HG02642 (cell line): ENCODE measurements around the gene RHOD.

Experiments used
- ATAC-seq: cut with Tn5 transposase; IDR thresholded peaks from one replicate; pipeline ENCODE4 v1.9.1; 2021; ENCODE audit warnings: mild to moderate bottlenecking; ENCODE audit not compliant: unreplicated experiment, poor library complexity

RHOD gene

DNA sequence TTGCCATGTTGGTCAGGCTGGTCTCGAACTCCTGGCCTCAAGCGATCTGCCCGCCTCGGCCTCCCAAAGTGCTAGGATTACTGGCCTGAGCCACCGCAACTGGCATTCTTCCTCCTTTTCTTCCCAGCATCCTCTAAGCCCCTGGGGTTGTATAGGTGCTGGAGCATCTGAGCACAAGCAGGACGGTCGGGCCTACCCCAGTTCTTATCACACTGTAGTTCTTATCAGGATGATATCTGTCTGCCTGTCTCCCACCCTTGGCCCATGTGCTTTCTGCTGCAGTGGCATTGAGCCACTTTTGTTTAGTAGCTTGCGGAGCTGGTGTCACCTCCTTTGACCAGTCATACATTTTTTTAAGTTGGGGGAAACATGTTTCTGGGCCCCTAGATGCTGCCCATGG, 1.9 kb downstream of the RHOD start:
- no peak for ATAC-seq

DNA sequence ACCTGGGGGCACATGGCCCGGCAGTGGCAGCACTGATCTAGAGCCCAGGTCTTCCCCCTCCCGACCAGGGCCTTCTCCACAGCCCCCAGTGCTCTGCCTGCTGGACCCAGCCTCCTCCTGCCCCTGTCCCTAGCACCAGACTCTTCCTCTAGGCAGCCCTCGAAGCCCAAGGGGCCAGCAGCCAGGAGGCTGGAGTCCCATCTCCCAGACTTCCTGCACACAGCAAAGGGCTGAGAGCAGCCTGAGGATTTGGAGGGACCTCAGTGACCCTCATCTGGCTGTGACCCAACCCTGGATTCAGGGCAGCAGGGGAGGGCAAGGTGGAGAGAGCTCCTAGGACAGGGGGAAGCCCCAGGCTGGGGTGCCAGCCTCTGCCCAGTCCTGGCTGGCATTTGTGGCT, 3.0 kb downstream of the RHOD start:
- no peak for ATAC-seq

DNA sequence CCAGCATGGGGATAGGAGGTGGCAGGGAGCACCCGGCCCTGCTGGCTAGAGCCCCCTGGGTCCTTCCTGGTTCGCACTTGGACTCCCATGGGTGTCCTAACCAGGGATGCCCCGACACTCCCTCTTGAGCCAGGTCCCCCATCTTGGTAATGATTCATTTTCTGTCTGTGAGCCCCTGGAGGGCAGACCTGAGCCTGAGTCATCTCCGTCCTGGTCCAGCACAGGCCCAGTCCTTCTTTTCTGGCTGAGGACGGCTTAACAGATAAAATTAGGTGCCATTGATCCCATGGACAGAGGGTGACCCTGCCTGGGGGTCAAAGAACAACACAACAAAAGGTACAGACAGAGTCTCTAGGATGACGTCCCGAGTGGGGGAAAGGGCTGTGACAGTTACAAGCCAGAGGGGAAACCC, 3.5 kb downstream of the RHOD start:
- ATAC-seq: no peak

DNA sequence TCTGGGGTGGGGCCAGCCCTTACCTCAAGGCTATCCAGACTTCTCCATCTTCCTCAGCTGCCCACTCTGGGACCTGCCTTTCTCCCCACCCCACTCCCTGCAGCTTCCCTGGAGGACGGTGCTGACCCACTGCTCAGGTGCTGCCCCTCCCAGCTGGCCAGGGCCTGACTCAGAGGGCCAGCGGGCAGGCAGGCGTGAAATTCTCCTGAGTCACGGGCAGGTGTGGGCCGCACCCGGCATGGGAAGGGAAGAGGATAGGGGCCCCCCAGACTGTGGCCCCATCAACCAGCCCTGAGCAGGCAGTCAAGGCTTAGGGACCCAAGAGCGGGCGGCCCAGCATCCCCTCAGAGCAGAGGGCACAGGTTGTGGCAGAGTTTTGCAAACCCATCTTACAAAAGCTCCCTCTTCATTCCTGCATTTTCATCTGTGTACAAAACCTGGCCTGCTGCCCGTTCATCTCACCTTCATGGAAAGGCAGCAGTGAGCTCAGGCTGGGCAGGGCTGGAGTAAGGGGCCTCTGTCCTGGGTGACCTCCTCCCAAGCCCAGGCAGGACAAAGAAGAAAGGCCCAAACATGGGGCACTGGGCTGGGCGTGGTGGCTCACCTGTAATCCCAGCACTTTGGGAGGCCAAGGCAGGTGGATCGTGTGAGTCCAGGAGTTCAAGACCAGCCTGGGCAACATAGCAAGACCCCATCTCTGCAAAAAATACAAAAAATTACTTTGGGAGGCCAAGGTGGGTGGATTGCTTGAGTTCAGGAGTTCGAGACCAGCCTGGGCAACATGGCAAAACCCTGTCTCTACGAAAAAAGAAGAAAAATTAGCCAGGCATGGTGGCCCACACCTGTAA, 6.1 kb downstream of the RHOD start:
- no peak for ATAC-seq

DNA sequence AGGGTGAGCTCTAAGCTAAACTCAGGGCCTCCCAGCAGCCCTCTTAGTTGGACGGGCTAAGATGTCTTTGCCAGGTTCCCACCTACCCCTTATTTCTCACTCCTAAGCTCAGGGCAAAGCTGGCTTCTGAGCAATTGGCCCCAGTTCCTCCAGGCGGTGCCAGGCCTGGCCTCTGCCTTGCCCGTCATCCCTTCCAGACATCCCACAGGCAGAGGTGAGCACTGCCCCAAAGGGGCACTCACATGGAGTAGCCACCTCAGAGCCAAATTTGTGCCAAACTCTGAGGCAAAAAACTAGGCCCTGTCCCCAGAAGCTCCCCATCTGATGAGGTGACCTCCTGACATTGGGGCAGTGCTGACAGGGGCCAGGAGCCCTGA, 9.7 kb downstream of the RHOD start:
- ATAC-seq: no peak

DNA sequence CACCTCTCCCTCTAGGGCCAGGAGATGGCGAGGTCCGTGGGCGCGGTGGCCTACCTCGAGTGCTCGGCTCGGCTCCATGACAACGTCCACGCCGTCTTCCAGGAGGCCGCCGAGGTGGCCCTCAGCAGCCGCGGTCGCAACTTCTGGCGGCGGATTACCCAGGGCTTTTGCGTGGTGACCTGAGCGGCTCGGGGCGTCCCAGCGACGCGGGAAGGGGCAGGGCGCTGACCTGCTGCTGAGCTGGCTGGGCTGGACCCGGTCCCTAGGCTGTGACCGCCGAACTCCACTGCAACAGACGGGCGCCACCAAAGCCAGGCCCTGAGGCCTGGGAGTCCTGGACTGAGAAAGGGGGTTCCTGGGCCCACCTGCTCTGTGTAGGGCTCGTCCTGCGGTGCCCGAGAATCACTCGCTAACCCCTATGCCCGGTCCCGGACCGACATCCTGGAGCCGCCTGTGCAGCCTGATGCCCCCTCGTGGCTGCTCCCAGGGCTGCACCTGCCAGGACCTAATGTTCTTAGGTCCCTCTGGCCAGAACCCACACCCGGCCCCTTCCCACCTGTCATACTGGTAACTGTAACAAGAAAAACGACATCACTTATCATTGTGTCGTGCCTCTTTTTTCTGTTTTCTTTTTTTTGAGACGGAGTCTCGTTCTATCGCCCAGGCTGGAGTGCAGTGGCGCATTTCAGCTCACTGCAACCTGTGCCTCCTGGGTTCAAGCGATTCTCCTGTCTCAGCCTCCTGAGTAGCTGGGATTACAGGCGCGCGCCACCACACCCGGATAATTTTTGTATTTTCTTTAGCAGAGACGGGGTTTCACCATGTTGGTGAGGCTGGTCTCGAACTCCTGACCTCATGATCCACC, 15.0 kb downstream of the RHOD start:
- ATAC-seq: no peak

DNA sequence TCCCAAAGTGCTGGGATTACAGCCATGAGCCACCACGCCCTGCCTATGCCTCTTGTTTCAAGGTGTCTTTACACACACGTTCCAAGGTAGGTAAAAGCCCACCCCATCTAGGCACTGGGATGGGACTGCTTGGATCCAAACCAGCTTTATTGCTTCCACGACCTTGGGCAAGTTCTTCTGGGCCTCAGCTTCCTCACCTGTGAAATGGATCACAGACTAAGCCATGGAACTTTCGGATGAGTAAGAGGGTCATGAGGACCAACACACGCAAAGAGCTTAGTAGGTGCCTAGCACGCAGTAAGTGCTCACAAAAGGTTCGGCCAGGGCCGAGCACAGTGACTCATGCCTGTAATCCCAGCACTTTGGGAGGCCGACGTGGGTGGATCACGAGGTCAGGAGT, 15.6 kb downstream of the RHOD start:
- no peak for ATAC-seq

DNA sequence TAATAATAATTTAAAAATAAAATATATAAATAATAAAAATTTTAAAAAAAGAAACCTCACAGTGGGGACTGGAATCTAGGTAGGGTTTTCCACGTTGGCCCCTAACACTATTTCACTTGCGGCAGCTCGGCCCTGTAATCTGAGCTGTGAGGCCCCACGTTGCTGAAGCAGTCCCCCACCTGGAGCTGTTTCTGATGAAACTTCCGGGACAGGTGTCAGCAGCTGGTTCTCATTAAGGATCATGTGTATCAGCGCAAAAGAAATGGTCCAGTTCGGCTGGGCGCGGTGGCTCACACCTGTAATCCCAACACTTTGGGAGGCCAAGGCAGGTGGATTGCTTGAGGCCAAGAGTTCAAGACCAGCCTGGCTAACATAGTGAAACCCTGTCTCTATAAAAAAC, 17.3 kb downstream of the RHOD start:
- ATAC-seq: no peak

DNA sequence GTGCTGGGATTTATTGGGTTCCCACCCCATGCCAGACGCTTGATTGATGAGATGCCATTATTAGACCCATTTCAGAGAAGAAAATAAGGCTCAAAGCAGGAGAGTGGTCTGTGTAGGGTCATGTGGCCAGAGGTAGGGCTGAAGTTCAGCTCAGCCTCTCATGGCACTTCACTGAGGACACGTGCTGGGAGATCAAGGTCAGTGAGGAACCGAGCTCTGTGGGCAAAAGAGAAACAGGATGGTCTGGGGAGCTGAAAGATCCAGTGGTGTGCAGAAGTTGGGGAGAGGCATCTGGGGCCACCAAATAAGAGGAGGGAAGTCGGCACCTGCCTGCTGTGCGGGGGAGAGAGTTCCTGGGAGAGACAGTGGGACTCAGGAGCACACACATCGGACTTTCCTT, 19.6 kb downstream of the RHOD start:
- no peak for ATAC-seq

DNA sequence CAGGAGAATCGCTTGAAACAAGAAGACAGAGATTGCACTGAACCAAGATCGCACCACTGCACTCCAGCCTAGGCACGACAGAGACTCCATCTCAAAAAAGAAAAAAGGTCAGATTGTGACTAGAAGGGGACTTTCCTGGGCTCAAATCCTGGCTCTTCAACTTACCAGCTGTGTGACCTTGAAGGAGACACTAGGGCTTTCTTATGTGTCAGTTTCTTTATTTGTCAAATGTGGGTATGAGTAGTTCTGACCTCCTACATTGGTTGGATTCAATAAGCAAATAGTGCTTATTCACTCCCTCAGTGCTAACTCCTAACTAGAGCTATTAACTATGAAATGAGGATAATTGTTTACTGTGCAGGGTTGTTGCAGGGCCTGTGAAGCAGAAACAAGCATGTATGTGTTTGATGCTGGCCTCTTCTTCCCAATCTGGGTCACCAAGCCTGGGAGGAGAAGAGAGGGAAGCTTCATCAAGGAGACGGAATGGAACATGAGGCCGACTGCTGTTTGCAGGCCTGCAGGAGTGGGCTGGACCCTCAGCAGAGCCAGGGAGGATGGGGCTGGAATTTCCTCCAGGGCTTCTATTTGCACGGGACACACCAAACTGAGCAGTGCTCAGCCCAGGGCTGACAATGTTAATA, 22.5 kb downstream of the RHOD start:
- ATAC-seq: no peak

DNA sequence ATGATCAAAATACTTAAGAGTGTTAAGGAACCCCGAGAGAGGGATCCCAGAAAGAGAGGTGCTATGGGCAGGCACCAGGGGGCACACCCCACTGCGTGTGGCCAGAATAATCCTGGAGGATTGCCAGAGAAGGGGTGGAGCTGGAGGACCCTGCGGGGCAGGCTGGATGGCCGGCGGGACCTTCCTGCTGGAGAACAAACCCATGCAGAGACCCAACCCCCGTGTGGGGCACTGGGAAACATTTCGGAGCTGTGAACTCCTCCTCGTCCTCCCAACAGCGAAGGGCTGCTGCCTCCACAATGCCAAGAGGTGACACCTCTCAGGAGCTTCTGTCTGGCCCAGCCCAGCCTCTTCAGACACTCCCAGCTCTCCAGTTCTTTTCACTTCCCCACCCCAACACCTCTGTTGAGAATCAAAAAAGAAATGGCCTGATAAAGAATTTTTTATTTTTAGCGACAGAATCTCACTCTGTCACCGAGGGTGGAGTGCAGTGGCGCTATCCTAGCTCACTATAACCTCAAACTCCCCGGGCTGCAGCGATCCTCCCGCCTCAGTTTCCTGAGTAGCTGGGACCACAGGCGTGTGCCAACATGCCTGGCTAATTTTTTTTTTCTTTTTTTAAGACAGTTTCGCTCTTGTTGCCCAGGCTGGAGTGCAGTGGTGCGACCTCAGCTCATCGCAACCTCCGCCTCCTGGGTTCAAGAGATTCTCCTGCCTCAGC, 25.6 kb downstream of the RHOD start:
- no peak for ATAC-seq

DNA sequence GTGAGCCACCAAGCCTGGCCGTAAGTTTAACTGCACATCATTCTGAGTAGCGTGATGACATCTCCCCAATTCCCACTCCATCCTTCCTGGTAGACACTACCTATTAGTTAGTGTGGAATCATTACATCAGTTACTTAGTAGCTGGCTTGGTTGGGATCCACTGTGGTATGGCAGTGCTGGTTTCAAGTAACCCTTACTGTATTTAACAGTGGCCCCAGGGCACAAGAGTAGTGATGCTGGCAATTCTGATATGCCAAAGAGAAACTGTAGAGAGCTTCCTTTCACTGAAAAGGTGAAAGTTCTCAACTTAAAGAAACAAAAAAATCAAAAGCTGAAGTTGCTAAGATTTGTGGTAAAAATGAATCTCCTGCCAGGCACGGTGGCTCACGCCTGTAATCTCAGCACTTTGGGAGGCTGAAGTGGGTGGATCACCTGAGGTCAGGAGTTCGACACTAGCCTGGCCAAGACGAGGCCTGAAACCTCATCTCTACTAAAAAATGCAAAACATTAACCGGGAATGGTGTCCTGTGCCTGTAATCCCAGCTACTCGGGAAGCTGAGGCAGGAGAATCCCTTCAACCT, 27.2 kb downstream of the RHOD start:
- no peak for ATAC-seq

DNA sequence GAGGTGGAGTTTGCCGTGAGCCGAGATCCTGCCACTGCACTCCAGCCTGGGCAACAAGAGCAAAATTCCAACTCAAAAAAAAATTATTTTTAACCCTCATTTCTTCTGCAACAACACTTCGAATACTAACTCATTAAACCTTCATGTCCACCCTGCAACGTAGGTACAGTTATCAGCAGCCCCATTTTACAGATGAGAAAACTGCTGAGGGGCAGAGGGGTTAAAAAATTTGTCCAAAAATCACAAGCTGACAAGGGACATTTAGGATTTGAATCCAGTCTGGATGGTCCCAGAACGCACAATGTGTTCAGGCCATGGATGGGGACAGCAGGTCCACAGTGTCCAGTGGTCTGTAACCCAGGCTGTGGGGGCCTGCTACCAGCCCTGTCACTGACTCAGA, 29.0 kb downstream of the RHOD start:
- no peak for ATAC-seq

DNA sequence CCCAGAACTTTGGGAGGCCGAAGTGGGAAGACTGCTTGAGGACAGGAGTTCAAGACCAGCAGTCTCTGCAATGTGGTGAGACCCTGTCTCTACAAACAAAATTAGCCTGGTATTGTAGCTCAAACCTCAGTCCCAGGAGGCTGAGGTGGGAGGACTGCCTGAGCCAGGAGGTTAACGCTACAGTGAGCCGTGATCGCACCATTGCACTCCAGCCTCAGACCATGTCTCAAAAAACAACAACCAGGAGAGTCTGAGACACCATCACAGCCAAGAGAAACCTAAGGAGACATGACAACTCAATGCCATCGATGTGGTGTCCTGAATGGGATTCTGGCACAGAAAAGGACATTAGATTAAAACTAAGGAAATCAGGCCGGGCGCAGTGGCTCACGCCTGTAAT, 34.1 kb downstream of the RHOD start:
- ATAC-seq: no peak

DNA sequence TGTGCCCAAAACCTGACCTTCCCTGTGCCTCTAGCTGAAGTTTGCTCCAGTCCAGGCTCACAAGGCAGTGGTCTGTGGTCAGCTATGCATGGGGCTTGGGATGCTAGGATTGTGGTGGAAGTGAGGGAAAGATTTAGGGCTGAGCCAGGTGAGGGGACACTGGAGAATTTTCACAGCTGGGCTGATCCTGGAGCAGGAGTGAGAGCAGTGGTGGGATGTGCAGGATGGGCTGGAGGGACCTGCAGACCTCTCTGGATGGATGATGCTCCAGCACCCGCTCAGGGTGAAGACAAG, 38.5 kb downstream of the RHOD start:
- ATAC-seq: no peak

DNA sequence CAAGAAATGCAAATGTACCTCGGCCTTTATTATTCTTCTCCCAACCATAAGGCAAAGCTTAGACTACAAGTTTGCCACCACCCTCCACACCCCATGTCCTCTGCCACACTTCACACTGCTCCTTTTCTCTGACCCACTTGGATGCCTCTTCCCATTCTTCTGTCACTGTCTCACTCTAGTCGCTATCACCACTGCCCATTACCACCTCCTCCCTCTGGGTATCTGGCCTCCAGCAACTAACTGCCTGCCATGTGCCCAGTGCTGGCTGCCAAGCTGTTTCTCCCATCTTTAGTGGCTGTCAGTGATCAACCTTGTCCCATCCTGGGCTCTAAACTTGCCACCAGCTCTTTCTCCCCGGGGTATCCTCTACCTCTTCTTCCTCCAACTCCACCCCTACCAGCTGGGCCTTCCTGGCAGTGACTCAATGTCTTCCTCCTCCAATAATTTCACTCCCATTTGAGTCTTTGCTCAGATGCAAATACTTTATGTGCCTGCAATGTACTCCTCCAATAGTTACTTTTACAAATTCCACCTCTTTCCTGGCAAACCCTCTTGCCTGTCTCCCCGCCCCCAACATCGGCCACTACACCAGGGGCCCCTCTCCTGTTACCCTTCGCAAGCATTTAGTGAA, 42.3 kb downstream of the RHOD start:
- ATAC-seq: no peak

DNA sequence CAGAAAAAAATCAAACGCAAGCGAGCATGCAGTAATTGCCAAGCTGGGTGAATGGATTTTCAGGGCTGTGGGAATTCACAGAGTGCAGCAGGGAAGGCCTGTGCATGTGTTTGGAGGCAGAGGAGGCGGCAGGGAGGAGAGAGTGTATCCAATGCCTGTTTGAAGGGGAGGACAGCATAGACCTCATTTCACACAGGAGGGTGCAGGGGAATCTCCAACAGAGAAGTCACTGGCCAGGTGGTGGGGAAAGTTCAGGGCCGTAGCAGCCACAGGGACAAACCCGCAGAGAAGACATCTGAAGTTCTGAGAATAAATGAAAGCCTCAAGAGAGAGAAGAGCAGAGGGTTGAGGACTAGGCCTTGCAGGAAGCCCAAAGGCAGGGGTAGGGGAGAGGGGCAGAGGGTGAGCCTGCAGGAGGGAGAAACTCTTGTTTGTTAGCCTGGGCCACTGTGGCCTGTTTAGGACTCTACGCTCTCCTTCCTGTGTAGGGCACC, 43.2 kb downstream of the RHOD start:
- ATAC-seq: no peak

DNA sequence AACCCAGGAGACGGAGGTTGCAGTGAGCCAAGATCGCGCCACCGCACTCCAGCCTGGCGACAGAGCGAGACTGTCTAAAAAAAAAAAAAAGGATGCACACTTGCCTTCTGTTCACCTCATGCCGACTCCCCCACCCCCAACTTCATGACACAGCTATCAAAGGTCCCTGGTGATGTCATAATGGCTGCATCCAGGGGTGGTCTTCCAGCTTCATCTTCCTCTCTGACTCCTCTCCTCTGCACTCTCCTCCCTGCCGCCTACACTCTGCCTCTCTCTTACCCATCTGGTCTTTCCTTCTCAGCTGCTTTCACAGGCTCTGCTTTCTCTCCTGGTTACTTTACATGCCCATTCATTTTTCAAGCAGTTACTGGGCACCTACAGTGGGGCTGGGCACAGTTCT, 46.0 kb downstream of the RHOD start:
- ATAC-seq: no peak

DNA sequence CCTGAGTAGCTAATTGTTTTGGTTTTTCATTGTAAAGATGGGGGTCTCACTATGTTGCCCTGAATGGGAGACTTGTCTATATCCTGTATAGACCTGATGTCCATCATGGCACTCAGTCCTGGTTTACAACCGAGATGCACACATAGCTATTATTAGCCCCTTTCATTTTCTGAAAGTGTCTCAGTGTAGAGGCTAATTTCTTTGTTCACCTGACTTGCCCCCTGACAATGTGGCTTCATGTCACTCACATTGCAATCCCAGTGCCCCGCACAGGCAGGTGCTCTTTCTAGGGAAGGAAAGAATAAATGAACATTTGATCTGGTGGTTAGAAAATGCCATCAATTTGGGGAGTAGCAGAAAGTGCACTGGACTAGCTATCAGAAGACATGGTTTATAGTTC, 49.3 kb downstream of the RHOD start:
- ATAC-seq: no peak

DNA sequence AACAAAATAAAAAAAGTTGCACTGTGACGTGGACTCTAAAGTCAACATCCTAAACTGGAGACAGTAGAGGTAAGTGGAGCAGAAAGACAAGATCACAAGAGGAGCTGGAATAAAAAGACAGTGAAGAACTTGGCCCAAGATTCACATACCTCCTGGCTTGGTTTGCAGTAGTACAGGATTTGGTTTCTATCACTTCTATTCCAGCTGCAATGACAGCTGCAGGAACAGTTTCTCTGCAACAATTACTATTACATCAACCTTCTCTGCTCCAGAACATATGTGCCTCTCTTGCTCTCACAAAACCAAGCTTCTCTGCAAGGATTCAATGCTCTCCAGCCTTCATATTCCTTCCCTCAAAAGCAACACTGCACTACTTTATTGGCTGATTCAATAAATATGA, 54.6 kb downstream of the RHOD start:
- no peak for ATAC-seq
